DND-41 (cell line): Measurements from ENCODE around the gene PTPRC.

Experiments used
- ATAC-seq: fragments of 200-7000 bp; cut with Tn5 transposase; 3 replicates; pipeline ENCODE4 v1.9.1; 2021; ENCODE audit warnings: low read depth; ENCODE audit not compliant: insufficient read depth
- DNase-seq: peaks from one replicate; pipeline ENCODE4 v3.0.0-alpha.2; 2020
- H2AFZ ChIP-seq: 2 replicates; pipeline ENCODE4 v1.6.0; 2012; ENCODE audit warnings: low read depth, low read length
- H3K27ac ChIP-seq: 2 replicates; pipeline ENCODE4 v1.5.1; 2012; ENCODE audit warnings: low read length, inconsistent platforms
- H3K27me3 ChIP-seq: fragments of 200-600 bp; sonication (generic); 2 replicates; pipeline ENCODE4 v1.6.0; 2012; ENCODE audit warnings: low read length, mild to moderate bottlenecking, inconsistent platforms; ENCODE audit not compliant: insufficient read depth, poor library complexity
- H3K36me3 ChIP-seq: 2 replicates; pipeline ENCODE4 v1.5.1; 2012; ENCODE audit warnings: low read length, inconsistent platforms; ENCODE audit not compliant: insufficient read depth
- H3K4me1 ChIP-seq: 2 replicates; pipeline ENCODE4 v1.5.1; 2012; ENCODE audit warnings: mild to moderate bottlenecking, low read length; ENCODE audit not compliant: insufficient read depth
- H3K4me2 ChIP-seq: 2 replicates; pipeline ENCODE4 v1.6.0; 2012; ENCODE audit warnings: mild to moderate bottlenecking, moderate library complexity, low read length, inconsistent platforms; ENCODE audit not compliant: insufficient read depth
- H3K4me3 ChIP-seq, 2 experiments: fragments of 200-600 bp in 1 of 2; shearing (Covaris generic) in 1 of 2; 2 replicates each; pipeline ENCODE4 v1.5.1; 2012 to 2016; ENCODE audit warnings: inconsistent platforms in 2 of 2, low read length in 2 of 2, mild to moderate bottlenecking in 2 of 2, low read depth in 1 of 2, moderate library complexity in 1 of 2
- H3K79me2 ChIP-seq: 2 replicates; pipeline ENCODE4 v1.6.0; 2012; ENCODE audit warnings: low read length, inconsistent platforms; ENCODE audit not compliant: insufficient read depth
- H3K9ac ChIP-seq: 2 replicates; pipeline ENCODE4 v1.6.0; 2012; ENCODE audit warnings: low read depth, mild to moderate bottlenecking, inconsistent platforms, low read length, moderate library complexity
- H3K9me3 ChIP-seq: 2 replicates; pipeline ENCODE4 v1.5.1; 2012; ENCODE audit warnings: low read length, moderate library complexity, mild to moderate bottlenecking, inconsistent platforms; ENCODE audit not compliant: insufficient read depth, severe bottlenecking
- H4K20me1 ChIP-seq: 2 replicates; pipeline ENCODE4 v1.6.0; 2012; ENCODE audit warnings: low read length; ENCODE audit not compliant: insufficient read depth
- EZH2 ChIP-seq: IDR thresholded peaks from 3 replicates; pipeline ENCODE4 v1.6.1; 2012; ENCODE audit warnings: borderline replicate concordance, low read depth, mild to moderate bottlenecking, moderate library complexity, low read length, inconsistent platforms; ENCODE audit not compliant: severe bottlenecking
- TF ChIP-seq, protein P1 (sequence below): IDR thresholded peaks from 2 replicates; pipeline ENCODE4 v1.5.1; 2012; ENCODE audit warnings: borderline replicate concordance, low read length, moderate library complexity, mild to moderate bottlenecking; ENCODE audit not compliant: poor library complexity, severe bottlenecking; ENCODE audit errors: extremely low read depth

The PTPRC gene

DNA sequence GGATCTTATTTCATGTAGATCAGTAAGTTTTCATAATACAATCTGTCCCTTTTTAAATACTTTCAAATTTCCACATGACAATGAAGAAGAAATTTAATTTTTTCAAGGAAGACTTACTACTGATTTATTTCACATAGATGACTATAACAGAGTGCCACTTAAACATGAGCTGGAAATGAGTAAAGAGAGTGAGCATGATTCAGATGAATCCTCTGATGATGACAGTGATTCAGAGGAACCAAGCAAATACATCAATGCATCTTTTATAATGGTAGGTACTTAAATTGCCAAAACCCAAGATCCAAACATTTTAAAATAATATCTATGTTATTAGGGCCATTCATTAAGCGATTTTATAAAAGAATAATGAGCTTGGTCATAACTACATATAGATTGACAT, 110.4 kb downstream of the PTPRC start:
- no peaks in the 10 kb centered on the region for H3K4me1 ChIP-seq
- ATAC-seq, result no peak
- TF ChIP-seq EZH2, result no peak
- TF ChIP-seq, protein P1, sequence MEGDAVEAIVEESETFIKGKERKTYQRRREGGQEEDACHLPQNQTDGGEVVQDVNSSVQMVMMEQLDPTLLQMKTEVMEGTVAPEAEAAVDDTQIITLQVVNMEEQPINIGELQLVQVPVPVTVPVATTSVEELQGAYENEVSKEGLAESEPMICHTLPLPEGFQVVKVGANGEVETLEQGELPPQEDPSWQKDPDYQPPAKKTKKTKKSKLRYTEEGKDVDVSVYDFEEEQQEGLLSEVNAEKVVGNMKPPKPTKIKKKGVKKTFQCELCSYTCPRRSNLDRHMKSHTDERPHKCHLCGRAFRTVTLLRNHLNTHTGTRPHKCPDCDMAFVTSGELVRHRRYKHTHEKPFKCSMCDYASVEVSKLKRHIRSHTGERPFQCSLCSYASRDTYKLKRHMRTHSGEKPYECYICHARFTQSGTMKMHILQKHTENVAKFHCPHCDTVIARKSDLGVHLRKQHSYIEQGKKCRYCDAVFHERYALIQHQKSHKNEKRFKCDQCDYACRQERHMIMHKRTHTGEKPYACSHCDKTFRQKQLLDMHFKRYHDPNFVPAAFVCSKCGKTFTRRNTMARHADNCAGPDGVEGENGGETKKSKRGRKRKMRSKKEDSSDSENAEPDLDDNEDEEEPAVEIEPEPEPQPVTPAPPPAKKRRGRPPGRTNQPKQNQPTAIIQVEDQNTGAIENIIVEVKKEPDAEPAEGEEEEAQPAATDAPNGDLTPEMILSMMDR, result no peak

DNA sequence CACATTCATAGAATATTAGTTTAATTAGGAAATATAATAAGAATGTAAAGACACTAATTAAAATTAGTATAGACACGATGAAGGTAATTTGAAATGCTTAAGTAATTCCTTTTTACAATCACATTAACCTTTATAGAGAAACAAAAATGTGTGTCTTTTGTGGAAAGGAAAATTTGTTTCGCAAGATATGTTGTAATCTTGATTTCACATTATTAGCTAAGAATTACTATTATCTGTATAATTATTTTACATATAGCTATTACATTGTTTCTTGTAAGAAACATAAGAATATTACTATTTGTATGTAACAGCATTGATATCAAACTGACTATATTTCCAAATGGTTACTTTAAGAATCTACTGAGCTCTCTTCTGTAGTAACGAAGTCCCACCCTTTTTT, 111.2 kb downstream of the PTPRC start:
- H3K4me1 ChIP-seq, result no peaks in the 10 kb centered on the region
- H3K27me3 ChIP-seq, result no peaks in the 10 kb centered on the region
- TF ChIP-seq, protein P1, result no peak
- TF ChIP-seq EZH2, result no peak
- DNase-seq (no peak), ATAC-seq (no peak)
- no peak overlapping the region for H2AFZ ChIP-seq
- no peak overlapping the region for H3K9ac ChIP-seq
- peaks cover 57% of the 10 kb centered on the region for H3K36me3 ChIP-seq
- H3K4me2 ChIP-seq, result no peak overlapping the region
- H3K4me3 ChIP-seq, result no peak overlapping the region
- no peaks in the 10 kb centered on the region; the same call in 1 of the 2 replicates for H3K79me2 ChIP-seq
- no peaks in the 10 kb centered on the region for H3K9me3 ChIP-seq
- no peaks in the 10 kb centered on the region for H4K20me1 ChIP-seq
- no peak overlapping the region for H3K27ac ChIP-seq

More for the DNA sequence above, 110.4 kb downstream of the PTPRC start:
- Histone ChIP-seq H3K27ac (no peak overlapping the region), H2AFZ (no peak overlapping the region), H3K36me3 (peaks cover 57% of the 10 kb centered on the region), H3K4me2 (no peak overlapping the region), H4K20me1 (no peaks in the 10 kb centered on the region), H3K9ac (no peak overlapping the region), H3K27me3 (no peaks in the 10 kb centered on the region), H3K4me3 (no peak overlapping the region), H3K9me3 (no peaks in the 10 kb centered on the region), H3K79me2 (no peaks in the 10 kb centered on the region; the same call in 1 of the 2 replicates)
- no peak for DNase-seq

DNA sequence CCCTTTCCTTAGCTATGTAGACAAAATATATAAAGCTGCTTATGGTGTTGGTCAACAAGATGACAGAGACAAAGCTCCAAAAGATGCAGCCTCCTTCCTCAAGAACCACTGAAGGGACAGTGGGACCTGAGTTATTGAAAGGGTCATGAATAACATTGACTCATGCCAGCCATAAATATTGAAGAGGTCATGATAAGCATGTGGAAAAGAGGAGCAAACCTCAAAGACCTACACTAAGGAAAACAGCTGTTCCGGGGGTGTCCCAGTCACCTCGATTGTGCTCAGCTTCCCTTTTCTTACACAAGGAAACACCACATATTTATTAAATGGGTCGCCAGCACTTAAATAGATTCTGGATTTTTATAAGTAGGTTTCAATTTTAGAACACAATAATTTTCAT, 112.9 kb downstream of the PTPRC start:
- DNase-seq, result no peak
- Histone ChIP-seq H3K27ac (no peak overlapping the region), H3K4me3 (no peak overlapping the region), H3K9ac (no peak overlapping the region), H3K79me2 (no peaks in the 10 kb centered on the region), H3K27me3 (no peaks in the 10 kb centered on the region), H4K20me1 (no peaks in the 10 kb centered on the region), H3K36me3 (peaks cover 51% of the 10 kb centered on the region), H3K4me1 (no peaks in the 10 kb centered on the region), H2AFZ (no peak overlapping the region), H3K9me3 (no peaks in the 10 kb centered on the region), H3K4me2 (no peak overlapping the region)
- TF ChIP-seq, protein P1, result no peak
- TF ChIP-seq EZH2, result no peak
- no peak for ATAC-seq

DNA sequence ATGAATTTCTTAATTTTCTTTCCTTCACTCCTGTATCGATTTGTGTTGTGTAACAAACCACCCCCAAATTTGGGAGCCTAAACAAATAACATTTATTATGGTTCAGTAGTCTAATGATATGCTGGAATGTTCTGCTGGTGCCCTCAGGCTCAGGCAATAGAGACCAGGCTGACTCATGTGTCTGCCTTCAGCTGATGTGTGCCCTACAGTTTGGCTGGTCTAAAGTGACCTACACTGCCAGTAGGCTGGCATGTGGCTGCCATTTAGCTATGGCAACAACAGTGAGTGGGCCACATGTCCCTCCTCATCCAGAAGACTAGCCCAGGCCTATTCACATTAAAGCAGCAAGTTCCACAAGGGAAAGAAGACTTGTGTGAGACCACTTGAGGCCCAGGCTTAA, 115.8 kb downstream of the PTPRC start:
- ATAC-seq (no peak), DNase-seq (no peak)
- Histone ChIP-seq H3K4me2 (no peak overlapping the region), H2AFZ (no peak overlapping the region), H4K20me1 (no peaks in the 10 kb centered on the region), H3K27ac (no peak overlapping the region), H3K9me3 (no peaks in the 10 kb centered on the region), H3K4me1 (no peaks in the 10 kb centered on the region), H3K4me3 (no peak overlapping the region), H3K79me2 (no peaks in the 10 kb centered on the region), H3K27me3 (no peaks in the 10 kb centered on the region), H3K9ac (no peak overlapping the region), H3K36me3 (peaks cover 45% of the 10 kb centered on the region)
- no peak for TF ChIP-seq EZH2
- TF ChIP-seq, protein P1, result no peak
